Effector memory CD4-positive, alpha-beta T cell (primary cell): ENCODE data around the gene LARGE2.
A peak's percentile ranks its signal among the peaks of the same experiment; 100 is the strongest.

Experiments
- DNase-seq, 3 donors: peaks; one replicate each; pipeline ENCODE4 v3.0.0-alpha.2; 2020
- H3K27ac ChIP-seq: 2 replicates; pipeline ENCODE4 v1.7.0; 2013; ENCODE audit warnings: mild to moderate bottlenecking, low read length, moderate library complexity; ENCODE audit not compliant: insufficient read depth, poor library complexity, severe bottlenecking
- H3K27me3 ChIP-seq: replicated peaks from 2 replicates; pipeline ENCODE4 v1.7.0; 2013; ENCODE audit warnings: mild to moderate bottlenecking, low read length; ENCODE audit not compliant: insufficient read depth, control insufficient read depth, poor library complexity, severe bottlenecking
- H3K36me3 ChIP-seq: 2 replicates; pipeline ENCODE4 v1.7.0; 2013; ENCODE audit warnings: mild to moderate bottlenecking, low read length, moderate library complexity; ENCODE audit not compliant: control insufficient read depth, insufficient read depth
- H3K4me1 ChIP-seq: 2 replicates; pipeline ENCODE4 v1.7.0; 2013; ENCODE audit warnings: low read length, mild to moderate bottlenecking; ENCODE audit not compliant: control insufficient read depth, insufficient read depth, poor library complexity, severe bottlenecking
- H3K4me3 ChIP-seq: 2 replicates; pipeline ENCODE4 v1.7.0; 2013; ENCODE audit warnings: low read length, low read depth, mild to moderate bottlenecking; ENCODE audit not compliant: insufficient read depth, poor library complexity, severe bottlenecking
- H3K9me3 ChIP-seq: 2 replicates; pipeline ENCODE4 v1.7.0; 2013; ENCODE audit warnings: mild to moderate bottlenecking, low read length, moderate library complexity; ENCODE audit not compliant: control insufficient read depth

The LARGE2 gene

GRCh38 chr11:45924036-45924915 is 1.8 kb downstream of the LARGE2 start:
- Histone ChIP-seq H3K4me1 (peaks cover 20% of the 10 kb centered on the region), H3K4me3 (no peak overlapping the region), H3K27me3 (no peaks in the 10 kb centered on the region)

GRCh38 chr11:45924927-45925326 is 2.5 kb downstream of the LARGE2 start:
- Histone ChIP-seq H3K9me3 (no peaks in the 10 kb centered on the region), H3K27me3 (no peaks in the 10 kb centered on the region), H3K27ac (no peak overlapping the region), H3K36me3 (no peaks in the 10 kb centered on the region), H3K4me1 (peaks cover 20% of the 10 kb centered on the region), H3K4me3 (no peak overlapping the region)
- no peak for DNase-seq

More at GRCh38 chr11:45924036-45924915, 1.8 kb downstream of the LARGE2 start:
- H3K9me3 ChIP-seq, result no peaks in the 10 kb centered on the region
- H3K36me3 ChIP-seq, result no peaks in the 10 kb centered on the region
- no peak for DNase-seq
- no peak overlapping the region for H3K27ac ChIP-seq

- no peaks in the 10 kb centered on the region for H3K27me3 ChIP-seq
- no peak overlapping the region for H3K4me3 ChIP-seq
- H3K9me3 ChIP-seq, result no peaks in the 10 kb centered on the region
- H3K4me1 ChIP-seq, result peaks cover 23% of the 10 kb centered on the region
- no peak for DNase-seq
- H3K36me3 ChIP-seq, result no peaks in the 10 kb centered on the region
- H3K27ac ChIP-seq, result no peak overlapping the region
Observed at GRCh38 chr11:45925550-45925949, 3.1 kb downstream of the LARGE2 start.

- Histone ChIP-seq H3K4me3 (no peak overlapping the region), H3K27me3 (no peaks in the 10 kb centered on the region), H3K27ac (no peak overlapping the region), H3K9me3 (no peaks in the 10 kb centered on the region), H3K4me1 (peaks cover 27% of the 10 kb centered on the region), H3K36me3 (no peaks in the 10 kb centered on the region)
- DNase-seq, result no peak
Observed at GRCh38 chr11:45926001-45926401, 3.5 kb downstream of the LARGE2 start.

- Histone ChIP-seq H3K9me3 (no peaks in the 10 kb centered on the region), H3K36me3 (no peaks in the 10 kb centered on the region), H3K4me3 (no peak overlapping the region), H3K4me1 (peaks cover 34% of the 10 kb centered on the region), H3K27ac (peak overlapping the region; percentile 4), H3K27me3 (no peaks in the 10 kb centered on the region)
- no peak for DNase-seq
Observed at GRCh38 chr11:45926536-45927331, 4.3 kb downstream of the LARGE2 start.

- DNase-seq, result no peak
- Histone ChIP-seq H3K36me3 (no peaks in the 10 kb centered on the region), H3K4me1 (peaks cover 29% of the 10 kb centered on the region), H3K27me3 (no peaks in the 10 kb centered on the region), H3K27ac (no peak overlapping the region), H3K4me3 (no peak overlapping the region), H3K9me3 (no peaks in the 10 kb centered on the region)
Observed at GRCh38 chr11:45927332-45927683, 4.9 kb downstream of the LARGE2 start.

GRCh38 chr11:45927684-45928413 is 5.4 kb downstream of the LARGE2 start:
- no peak overlapping the region for H3K27ac ChIP-seq
- no peaks in the 10 kb centered on the region for H3K9me3 ChIP-seq
- no peaks in the 10 kb centered on the region for H3K27me3 ChIP-seq
- no peak overlapping the region for H3K4me3 ChIP-seq
- H3K4me1 ChIP-seq, result peaks cover 27% of the 10 kb centered on the region
- DNase-seq, result no peak
- H3K36me3 ChIP-seq, result no peaks in the 10 kb centered on the region

- Histone ChIP-seq H3K27ac (no peak overlapping the region), H3K4me1 (peaks cover 27% of the 10 kb centered on the region), H3K27me3 (no peaks in the 10 kb centered on the region), H3K36me3 (peaks cover 4% of the 10 kb centered on the region), H3K9me3 (no peaks in the 10 kb centered on the region), H3K4me3 (no peak overlapping the region)
- no peak for DNase-seq
Observed at GRCh38 chr11:45928535-45929215, 6.2 kb downstream of the LARGE2 start.

GRCh38 chr11:45929486-45930030 is 7.1 kb downstream of the LARGE2 start:
- no peaks in the 10 kb centered on the region for H3K9me3 ChIP-seq
- H3K27me3 ChIP-seq, result no peaks in the 10 kb centered on the region
- peaks cover 27% of the 10 kb centered on the region for H3K4me1 ChIP-seq
- peaks cover 13% of the 10 kb centered on the region for H3K36me3 ChIP-seq
- H3K4me3 ChIP-seq, result peak overlapping the region; percentile 39
- DNase-seq, result no peak
- peak overlapping the region; percentile 58 for H3K27ac ChIP-seq
